AML-193 (cell line): ENCODE data around the gene ASB7.

Experiments used
- DNase-seq, 2 experiments: peaks; one replicate each; lab custom pipeline; 2025; lab: John Stamatoyannopoulos, UW

Gene ASB7

GRCh38 chr15:100597862-100598261 lies 4.5 kb upstream of the ASB7 start:
- no peak for DNase-seq

GRCh38 chr15:100598655-100599054 lies 3.7 kb upstream of the ASB7 start:
- no peak for DNase-seq

GRCh38 chr15:100601163-100601562 lies 1.2 kb upstream of the ASB7 start:
- DNase-seq, result peak; percentile 20 to 28

- DNase-seq, result no peak
These were observed 749 bp upstream of the ASB7 start for GRCh38 chr15:100601617-100602063.

- DNase-seq, result peak; percentile 30 to 46
These were observed 519 bp downstream of the ASB7 start for GRCh38 chr15:100602823-100603393.

GRCh38 chr15:100612539-100612938 lies 10.2 kb downstream of the ASB7 start:
- peak; percentile 44 to 69 for DNase-seq

- DNase-seq, result no peak
These were observed 10.8 kb downstream of the ASB7 start for GRCh38 chr15:100613208-100613607.

GRCh38 chr15:100614336-100614735 lies 11.9 kb downstream of the ASB7 start:
- DNase-seq, result no peak

GRCh38 chr15:100614918-100615317 lies 12.5 kb downstream of the ASB7 start:
- no peak for DNase-seq

GRCh38 chr15:100615801-100616200 lies 13.4 kb downstream of the ASB7 start:
- no peak for DNase-seq

- no peak for DNase-seq
These were observed 14.3 kb downstream of the ASB7 start for GRCh38 chr15:100616700-100617099.

- DNase-seq, result no peak
These were observed 20.9 kb downstream of the ASB7 start for GRCh38 chr15:100623301-100623700.

GRCh38 chr15:100627789-100628395 lies 25.5 kb downstream of the ASB7 start:
- DNase-seq, result peak; percentile 46 to 59

- no peak for DNase-seq
These were observed 26.4 kb downstream of the ASB7 start for GRCh38 chr15:100628746-100629145.

GRCh38 chr15:100631831-100632230 lies 29.4 kb downstream of the ASB7 start:
- no peak for DNase-seq

- DNase-seq, result no peak
These were observed 31.3 kb downstream of the ASB7 start for GRCh38 chr15:100633763-100634075.

- no peak for DNase-seq
These were observed 33.1 kb downstream of the ASB7 start for GRCh38 chr15:100635406-100636071.

GRCh38 chr15:100638177-100638730 lies 35.9 kb downstream of the ASB7 start:
- no peak for DNase-seq

- peak in 1 of 2 experiments; percentile 4 for DNase-seq
These were observed 40.0 kb downstream of the ASB7 start for GRCh38 chr15:100642213-100642949.

- DNase-seq, result no peak
These were observed 40.6 kb downstream of the ASB7 start for GRCh38 chr15:100642950-100643338.

GRCh38 chr15:100645671-100646070 lies 43.3 kb downstream of the ASB7 start:
- no peak for DNase-seq

- DNase-seq, result no peak
These were observed 46.6 kb downstream of the ASB7 start for GRCh38 chr15:100648951-100649350.

- no peak for DNase-seq
These were observed 48.3 kb downstream of the ASB7 start for GRCh38 chr15:100650685-100651084.
